Measurements from ENCODE around the gene TET1. TPM values are rescaled to one million over a fixed set of nuclear protein-coding genes. Genes with fewer than 3 reads are reported as not detected.
"Not testable (repeated sequence)": the region's sequence is repeated elsewhere in the genome, so short reads cannot be mapped to it uniquely, and the experiment has no call there.

The TET1 gene
- total and polyA plus RNA-seq, 7 donors: 0.04 to 1.8 (median 0.66) TPM

- no peak for ATAC-seq
- Histone ChIP-seq H3K4me3 (no peak overlapping the region), H3K36me3 (ENCODE audit: insufficient read depth in 1 of 2, low read depth in 1 of 2) (no peaks in the 10 kb centered on the region), H3K4me1 (peaks cover 26% of the 10 kb centered on the region), H3K27me3 (ENCODE audit: insufficient read depth in 3 of 3, low read length in 2 of 3) (no peaks in the 10 kb centered on the region), H3K27ac (no peak overlapping the region), H3K9me3 (no peaks in the 10 kb centered on the region)
- no peak for DNase-seq
- intact Hi-C loops (cut with DNase I): loop anchor here in 1 of 2 donors (5.0 kb wide), 1 partner anchor 40 kb away; the partner anchor contains the start of gene TET1
- TF ChIP-seq, protein P1, sequence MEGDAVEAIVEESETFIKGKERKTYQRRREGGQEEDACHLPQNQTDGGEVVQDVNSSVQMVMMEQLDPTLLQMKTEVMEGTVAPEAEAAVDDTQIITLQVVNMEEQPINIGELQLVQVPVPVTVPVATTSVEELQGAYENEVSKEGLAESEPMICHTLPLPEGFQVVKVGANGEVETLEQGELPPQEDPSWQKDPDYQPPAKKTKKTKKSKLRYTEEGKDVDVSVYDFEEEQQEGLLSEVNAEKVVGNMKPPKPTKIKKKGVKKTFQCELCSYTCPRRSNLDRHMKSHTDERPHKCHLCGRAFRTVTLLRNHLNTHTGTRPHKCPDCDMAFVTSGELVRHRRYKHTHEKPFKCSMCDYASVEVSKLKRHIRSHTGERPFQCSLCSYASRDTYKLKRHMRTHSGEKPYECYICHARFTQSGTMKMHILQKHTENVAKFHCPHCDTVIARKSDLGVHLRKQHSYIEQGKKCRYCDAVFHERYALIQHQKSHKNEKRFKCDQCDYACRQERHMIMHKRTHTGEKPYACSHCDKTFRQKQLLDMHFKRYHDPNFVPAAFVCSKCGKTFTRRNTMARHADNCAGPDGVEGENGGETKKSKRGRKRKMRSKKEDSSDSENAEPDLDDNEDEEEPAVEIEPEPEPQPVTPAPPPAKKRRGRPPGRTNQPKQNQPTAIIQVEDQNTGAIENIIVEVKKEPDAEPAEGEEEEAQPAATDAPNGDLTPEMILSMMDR (IDR thresholded peaks at IDR 0.05): no peak
- WGBS, 3 donors: 42 to 59% (median 45%) methylated on average over 2 of the region's 2 CpGs
Observed at GRCh38 chr10:68602434-68602833, 42.3 kb downstream of the TET1 start.

DNA sequence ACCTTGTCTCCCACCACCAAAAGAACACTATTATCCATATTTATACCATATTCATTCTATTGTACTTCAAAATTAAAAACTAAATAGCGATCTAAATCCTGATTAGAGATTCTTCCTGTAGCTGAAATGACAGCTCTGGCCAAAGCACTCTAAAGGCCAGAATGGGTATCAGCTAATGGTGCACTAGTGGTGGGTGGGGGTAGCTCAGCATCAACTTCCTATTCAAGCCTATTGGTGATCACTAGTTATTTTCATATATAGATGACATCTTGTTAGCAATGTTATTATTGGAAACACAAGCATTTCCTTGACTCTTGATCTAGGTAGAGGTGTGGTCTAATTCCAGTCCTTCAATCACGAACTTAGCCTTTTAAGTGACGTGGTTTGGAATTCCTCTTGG, 43.6 kb downstream of the TET1 start:
- Histone ChIP-seq H3K27me3 (ENCODE audit: insufficient read depth in 3 of 3, low read length in 2 of 3) (no peaks in the 10 kb centered on the region), H3K27ac (no peak overlapping the region), H3K36me3 (ENCODE audit: insufficient read depth in 1 of 2, low read depth in 1 of 2) (no peaks in the 10 kb centered on the region), H3K4me1 (peaks cover 26% of the 10 kb centered on the region), H3K4me3 (no peak overlapping the region), H3K9me3 (no peaks in the 10 kb centered on the region)
- no peak for ATAC-seq
- intact Hi-C loops (cut with DNase I): loop anchor here in 1 of 2 donors (5.0 kb wide), 1 partner anchor 41 kb away; the partner anchor contains the start of gene TET1
- 94 to 99% (median 96%) methylated on average over 3 of the region's 3 CpGs for WGBS, 3 donors
- no peak for DNase-seq
- TF ChIP-seq, protein P1 (IDR thresholded peaks at IDR 0.05): no peak

DNA sequence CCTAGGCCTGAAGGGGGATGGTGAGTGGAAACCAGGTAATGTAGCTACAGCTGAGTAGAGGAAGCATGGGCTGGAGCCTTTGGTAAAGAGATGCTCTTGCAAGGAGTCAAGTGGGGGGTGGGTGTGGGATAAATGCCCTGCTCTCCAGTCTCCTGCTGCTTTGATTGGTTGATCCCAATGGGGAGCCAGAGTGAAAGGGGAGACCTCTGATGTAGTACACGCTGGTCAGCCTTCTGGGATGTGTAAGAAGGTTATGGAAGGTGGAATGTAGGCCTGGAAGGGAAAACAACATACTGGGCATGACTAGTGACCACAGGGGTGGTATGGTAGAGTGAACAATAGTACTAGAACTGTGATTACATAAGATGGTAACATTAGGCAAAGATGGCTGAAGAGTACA, 44.3 kb downstream of the TET1 start:
- intact Hi-C loops (cut with DNase I): loop anchor here in 1 of 2 donors (5.0 kb wide), 1 partner anchor 42 kb away; the partner anchor contains the start of gene TET1
- WGBS, 3 donors: 60 to 94% (median 67%) methylated on average over 1 of the region's 1 CpG
- H3K4me1 ChIP-seq: peaks cover 23% of the 10 kb centered on the region
- no peak overlapping the region for H3K4me3 ChIP-seq
- no peaks in the 10 kb centered on the region for H3K9me3 ChIP-seq
- no peaks in the 10 kb centered on the region for H3K36me3 ChIP-seq (ENCODE audit: insufficient read depth in 1 of 2, low read depth in 1 of 2)
- DNase-seq (no peak), ATAC-seq (no peak)
- H3K27me3 ChIP-seq (ENCODE audit: insufficient read depth in 3 of 3, low read length in 2 of 3): no peaks in the 10 kb centered on the region
- H3K27ac ChIP-seq: no peak overlapping the region
- TF ChIP-seq, protein P1 (IDR thresholded peaks at IDR 0.05): no peak

GRCh38 chr10:68606918-68607317, 46.8 kb downstream of the TET1 start:
- TF ChIP-seq, protein P1 (IDR thresholded peaks at IDR 0.05): no peak
- Histone ChIP-seq H3K36me3 (ENCODE audit: insufficient read depth in 1 of 2, low read depth in 1 of 2) (no peaks in the 10 kb centered on the region), H3K27ac (no peak overlapping the region), H3K27me3 (ENCODE audit: insufficient read depth in 3 of 3, low read length in 2 of 3) (no peaks in the 10 kb centered on the region), H3K4me3 (no peak overlapping the region), H3K4me1 (peaks cover 6% of the 10 kb centered on the region), H3K9me3 (no peaks in the 10 kb centered on the region)
- 52 to 67% (median 57%) methylated on average over 5 of the region's 5 CpGs for WGBS, 3 donors
- DNase-seq (no peak), ATAC-seq (no peak)
- intact Hi-C loops (cut with DNase I): no loop called here

- H3K27me3 ChIP-seq (ENCODE audit: insufficient read depth in 3 of 3, low read length in 2 of 3); H3K27ac ChIP-seq; H3K36me3 ChIP-seq (ENCODE audit: insufficient read depth in 1 of 2, low read depth in 1 of 2); intact Hi-C loops (cut with DNase I); H3K9me3 ChIP-seq; H3K4me3 ChIP-seq; DNase-seq; ATAC-seq: not testable (repeated sequence)
- whole genome bisulfite sequencing, 3 donors: 92 to 97% (median 96%) methylated on average over 10 of the region's 10 CpGs
- H3K4me1 ChIP-seq: peaks cover 13% of the 10 kb centered on the region
Observed at GRCh38 chr10:68610023-68610422, 49.9 kb downstream of the TET1 start.
